ENCODE measurements around the gene MTTP.

MTTP gene

GRCh38 chr4:99591757-99592156 lies 17.1 kb downstream of the MTTP start:
- no peak for TF ChIP-seq CTCF (IDR thresholded peaks at IDR 0.05; ENCODE audit: insufficient read depth, low read depth, low read length, missing control alignments)
- DNase-seq (ENCODE audit: low read depth) = no peak

GRCh38 chr4:99593781-99594641 lies 19.4 kb downstream of the MTTP start:
- no peak for DNase-seq (ENCODE audit: low read depth)
- no peak overlapping the region for H3K4me3 ChIP-seq (ENCODE audit: low read depth, low read length)
- no peak for TF ChIP-seq CTCF (IDR thresholded peaks at IDR 0.05; ENCODE audit: insufficient read depth, low read depth, low read length, missing control alignments)

More at GRCh38 chr4:99591757-99592156, 17.1 kb downstream of the MTTP start:
- no peak overlapping the region for H3K4me3 ChIP-seq (ENCODE audit: low read depth, low read length)

- TF ChIP-seq CTCF (IDR thresholded peaks at IDR 0.05; ENCODE audit: insufficient read depth, low read depth, low read length, missing control alignments) = no peak
Measured at GRCh38 chr4:99594818-99595217, 20.2 kb downstream of the MTTP start.

GRCh38 chr4:99606716-99607115 lies 32.1 kb downstream of the MTTP start:
- TF ChIP-seq CTCF (IDR thresholded peaks at IDR 0.05; ENCODE audit: insufficient read depth, low read depth, low read length, missing control alignments) = no peak
- H3K4me3 ChIP-seq (ENCODE audit: low read depth, low read length) = no peak overlapping the region
- DNase-seq (ENCODE audit: low read depth) = no peak

More at GRCh38 chr4:99594818-99595217, 20.2 kb downstream of the MTTP start:
- H3K4me3 ChIP-seq (ENCODE audit: low read depth, low read length) = no peak overlapping the region
- no peak for DNase-seq (ENCODE audit: low read depth)

GRCh38 chr4:99608417-99608816 lies 33.8 kb downstream of the MTTP start:
- no peak for TF ChIP-seq CTCF (IDR thresholded peaks at IDR 0.05; ENCODE audit: insufficient read depth, low read depth, low read length, missing control alignments)
- no peak overlapping the region for H3K4me3 ChIP-seq (ENCODE audit: low read depth, low read length)
- no peak for DNase-seq (ENCODE audit: low read depth)

GRCh38 chr4:99610605-99611175 lies 36.1 kb downstream of the MTTP start:
- DNase-seq (ENCODE audit: low read depth) = no peak
- no peak for TF ChIP-seq CTCF (IDR thresholded peaks at IDR 0.05; ENCODE audit: insufficient read depth, low read depth, low read length, missing control alignments)
- H3K4me3 ChIP-seq (ENCODE audit: low read depth, low read length) = no peak overlapping the region

All from GM12865 (cell line).